ENCODE data around the gene LCA5L. TPM values are rescaled to one million over a fixed set of nuclear protein-coding genes. Genes with fewer than 3 reads are reported as not detected.

Gene LCA5L
- 2.2 and 2.9 TPM in 2 replicates for total RNA-seq

DNA sequence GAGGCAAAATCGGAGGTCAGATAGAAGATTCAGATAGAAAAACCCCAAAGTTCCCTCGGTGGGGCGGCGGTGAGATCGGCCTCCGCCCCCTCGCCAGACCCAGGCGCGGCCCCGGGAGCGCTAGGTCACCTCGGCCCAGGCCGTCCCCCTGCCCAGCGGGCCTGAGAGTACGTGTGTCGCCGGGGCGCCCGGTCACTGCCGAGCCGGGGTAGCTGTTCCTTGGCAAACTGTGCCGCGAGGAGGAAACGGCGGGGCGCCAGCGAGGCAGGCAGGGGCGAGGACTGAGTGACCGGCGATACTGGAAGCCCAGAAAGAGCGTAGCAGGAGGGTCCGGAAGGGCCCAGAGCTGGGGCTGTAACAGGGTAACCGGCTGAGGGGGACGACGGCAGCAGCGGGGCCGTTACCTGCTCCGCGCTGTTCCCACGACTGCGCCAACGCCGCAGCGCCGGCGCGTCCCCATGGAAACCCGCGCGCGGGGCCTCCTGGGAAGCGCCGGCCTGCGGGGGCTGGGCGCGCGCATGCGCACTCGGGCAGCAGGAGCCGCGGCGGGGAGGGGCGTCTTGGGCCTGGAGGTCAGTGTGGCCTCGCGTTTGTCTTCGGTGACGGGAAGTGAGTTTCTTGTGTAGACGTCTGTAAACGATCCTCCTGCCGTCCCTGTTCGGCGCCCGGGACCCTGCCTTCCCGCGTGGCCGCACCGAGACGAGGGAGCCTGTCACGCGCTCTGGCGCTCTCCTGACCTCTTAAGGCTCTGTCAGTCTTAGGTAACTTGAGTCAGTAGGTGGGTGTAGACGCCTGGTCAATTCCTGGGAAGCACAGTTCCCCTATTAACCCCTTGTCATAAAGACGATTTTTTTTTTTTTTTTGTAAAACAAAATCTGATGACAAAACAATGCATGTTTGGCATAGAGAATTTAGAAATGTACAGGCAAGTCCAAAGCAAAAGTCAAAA lies at the start of gene LCA5L:
TSS of gene LCA5L (minus strand) at position 458 of the 949 bp plus-strand sequence. CDS start 17,285 bp downstream, outside the sequence.
- H3K36me3 ChIP-seq (ENCODE audit: insufficient read depth, low read length) = no peaks in the 10 kb centered on the region
- no peaks in the 10 kb centered on the region for H3K9me3 ChIP-seq (ENCODE audit: low read depth, low read length)
- peaks cover 11% of the 10 kb centered on the region for H3K4me1 ChIP-seq (ENCODE audit: insufficient read depth, low read length)
- H3K4me2 ChIP-seq (ENCODE audit: insufficient read depth, low read length) = peak within 1 kb of the TSS; percentile 81
- H4K20me1 ChIP-seq (ENCODE audit: insufficient read depth, low read length) = no peaks in the 10 kb centered on the region
- H3K27ac ChIP-seq (ENCODE audit: low read depth, low read length) = peak within 1 kb of the TSS; percentile 93
- DNase-seq (ENCODE audit: insufficient read length, low spot score, missing footprints) = peak; percentile 99
- H3K79me2 ChIP-seq (ENCODE audit: insufficient read depth, low read length) = no peaks in the 10 kb centered on the region
- H3K27me3 ChIP-seq (ENCODE audit: insufficient read depth, low read length) = peaks cover 7% of the 10 kb centered on the region
- peak within 1 kb of the TSS; percentile 98 for H3K4me3 ChIP-seq (ENCODE audit: insufficient read depth, low read length)
- TF ChIP-seq, protein P1, sequence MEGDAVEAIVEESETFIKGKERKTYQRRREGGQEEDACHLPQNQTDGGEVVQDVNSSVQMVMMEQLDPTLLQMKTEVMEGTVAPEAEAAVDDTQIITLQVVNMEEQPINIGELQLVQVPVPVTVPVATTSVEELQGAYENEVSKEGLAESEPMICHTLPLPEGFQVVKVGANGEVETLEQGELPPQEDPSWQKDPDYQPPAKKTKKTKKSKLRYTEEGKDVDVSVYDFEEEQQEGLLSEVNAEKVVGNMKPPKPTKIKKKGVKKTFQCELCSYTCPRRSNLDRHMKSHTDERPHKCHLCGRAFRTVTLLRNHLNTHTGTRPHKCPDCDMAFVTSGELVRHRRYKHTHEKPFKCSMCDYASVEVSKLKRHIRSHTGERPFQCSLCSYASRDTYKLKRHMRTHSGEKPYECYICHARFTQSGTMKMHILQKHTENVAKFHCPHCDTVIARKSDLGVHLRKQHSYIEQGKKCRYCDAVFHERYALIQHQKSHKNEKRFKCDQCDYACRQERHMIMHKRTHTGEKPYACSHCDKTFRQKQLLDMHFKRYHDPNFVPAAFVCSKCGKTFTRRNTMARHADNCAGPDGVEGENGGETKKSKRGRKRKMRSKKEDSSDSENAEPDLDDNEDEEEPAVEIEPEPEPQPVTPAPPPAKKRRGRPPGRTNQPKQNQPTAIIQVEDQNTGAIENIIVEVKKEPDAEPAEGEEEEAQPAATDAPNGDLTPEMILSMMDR (IDR thresholded peaks at IDR 0.05; ENCODE audit: extremely low read depth, low read depth, low read length) = no peak
- H2AFZ ChIP-seq (ENCODE audit: low read length) = peak within 1 kb of the TSS; percentile 97

DNA sequence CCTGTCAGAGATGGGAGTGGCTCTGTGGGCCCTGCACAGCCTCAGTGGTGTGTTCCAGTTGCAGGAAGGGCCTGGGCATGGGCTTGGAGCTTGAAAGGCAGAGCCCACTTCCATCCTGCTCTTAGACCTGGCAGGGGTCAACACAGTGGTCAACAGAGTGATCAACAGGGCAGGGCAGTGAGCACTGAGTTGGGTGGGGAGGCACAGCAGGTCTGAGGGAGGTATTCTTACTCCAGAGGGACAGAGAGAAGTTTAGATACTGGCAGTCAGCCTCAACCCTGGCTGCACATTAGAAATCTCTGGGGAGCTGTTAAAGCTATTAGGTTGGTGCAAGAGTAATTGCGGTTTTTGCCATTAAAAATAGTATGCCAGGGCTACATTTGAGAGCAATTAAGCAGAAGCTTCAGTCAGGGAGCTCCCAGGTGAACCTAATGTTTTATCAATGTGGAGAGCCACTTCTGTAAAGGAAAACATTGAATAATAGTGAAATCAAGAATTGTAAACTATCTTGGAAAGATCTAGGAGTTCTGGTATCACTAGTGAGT lies 43.9 kb upstream of the LCA5L start:
- H3K36me3 ChIP-seq (ENCODE audit: insufficient read depth, low read length) = no peaks in the 10 kb centered on the region
- H3K27ac ChIP-seq (ENCODE audit: low read depth, low read length) = no peak overlapping the region
- H3K4me2 ChIP-seq (ENCODE audit: insufficient read depth, low read length) = no peak overlapping the region
- no peaks in the 10 kb centered on the region for H3K79me2 ChIP-seq (ENCODE audit: insufficient read depth, low read length)
- no peak overlapping the region for H2AFZ ChIP-seq (ENCODE audit: low read length)
- H4K20me1 ChIP-seq (ENCODE audit: insufficient read depth, low read length) = no peaks in the 10 kb centered on the region
- TF ChIP-seq, protein P1 (IDR thresholded peaks at IDR 0.05; ENCODE audit: extremely low read depth, low read depth, low read length) = no peak
- DNase-seq (ENCODE audit: insufficient read length, low spot score, missing footprints) = no peak
- H3K9me3 ChIP-seq (ENCODE audit: low read depth, low read length) = no peaks in the 10 kb centered on the region
- H3K4me3 ChIP-seq (ENCODE audit: insufficient read depth, low read length) = no peak overlapping the region
- peaks cover 4% of the 10 kb centered on the region for H3K4me1 ChIP-seq (ENCODE audit: insufficient read depth, low read length)
- no peaks in the 10 kb centered on the region for H3K27me3 ChIP-seq (ENCODE audit: insufficient read depth, low read length)

- Histone ChIP-seq H3K27ac (ENCODE audit: low read depth, low read length) (peak overlapping the region; percentile 51), H3K4me2 (ENCODE audit: insufficient read depth, low read length) (peak overlapping the region; percentile 26)
- no peak for DNase-seq (ENCODE audit: insufficient read length, low spot score, missing footprints)
These were observed 39.2 kb upstream of the LCA5L start for GRCh38 chr21:39484711-39485276.

More at GRCh38 chr21:39484711-39485276, 39.2 kb upstream of the LCA5L start:
- Histone ChIP-seq H3K36me3 (ENCODE audit: insufficient read depth, low read length) (no peaks in the 10 kb centered on the region), H4K20me1 (ENCODE audit: insufficient read depth, low read length) (no peaks in the 10 kb centered on the region), H3K4me1 (ENCODE audit: insufficient read depth, low read length) (peaks cover 12% of the 10 kb centered on the region), H3K4me3 (ENCODE audit: insufficient read depth, low read length) (no peak overlapping the region), H3K27me3 (ENCODE audit: insufficient read depth, low read length) (no peaks in the 10 kb centered on the region), H2AFZ (ENCODE audit: low read length) (no peak overlapping the region), H3K79me2 (ENCODE audit: insufficient read depth, low read length) (no peaks in the 10 kb centered on the region), H3K9me3 (ENCODE audit: low read depth, low read length) (no peaks in the 10 kb centered on the region)
- TF ChIP-seq, protein P1 (IDR thresholded peaks at IDR 0.05; ENCODE audit: extremely low read depth, low read depth, low read length) = no peak

All from osteoblast (primary cell).